Lower lobe of right lung (tissue), 2 donors: ENCODE data around the gene MRGPRF. TPM values are rescaled to one million over a fixed set of nuclear protein-coding genes. Genes with fewer than 3 reads are reported as not detected.

Experiments used
- ATAC-seq, 2 donors: fragments of 200-7000 bp; cut with Tn5 transposase; one replicate each; pipeline ENCODE4 v1.9.1; 2020 to 2022; ENCODE audit warnings: mild to moderate bottlenecking in 2 of 2, moderate library complexity in 2 of 2
- DNase-seq: peaks from one replicate; pipeline ENCODE4 v3.0.0-alpha.2; 2020
- H3K27ac ChIP-seq: fragments of 200-600 bp; one replicate; pipeline ENCODE4 v1.8.0; 2022
- H3K27me3 ChIP-seq: fragments of 200-600 bp; one replicate; pipeline ENCODE4 v1.8.0; 2022; ENCODE audit warnings: low read depth
- H3K36me3 ChIP-seq: fragments of 200-600 bp; one replicate; pipeline ENCODE4 v1.8.0; 2022; ENCODE audit warnings: mild to moderate bottlenecking
- H3K4me1 ChIP-seq: fragments of 200-600 bp; one replicate; pipeline ENCODE4 v1.8.0; 2022
- H3K4me3 ChIP-seq: fragments of 200-600 bp; one replicate; pipeline ENCODE4 v1.8.0; 2022; ENCODE audit warnings: mild to moderate bottlenecking
- H3K9me3 ChIP-seq: fragments of 200-600 bp; one replicate; pipeline ENCODE4 v1.8.0; 2022
- intact Hi-C: fragments of 100-400 bp; cut with DNase I; formaldehyde crosslinking; loops from one replicate; pipeline ENCODE4 v1.11.0; 2022
- total RNA-seq: library from RNA; stranded (reverse); fragmentation: NEBNext Ultra II Directional; extraction: Animal tissue kit (Norgen Biotek cat#: 25700); gene quantifications from one replicate; pipeline ENCODE4 v1.2.1, GENCODE V29; 2021
- TF ChIP-seq, protein P1 (sequence below): fragments of 200-600 bp; IDR thresholded peaks from one replicate; pipeline ENCODE4 v1.8.0; 2022; ENCODE audit warnings: antibody characterized with exemption, mild to moderate bottlenecking
- donor health status: DM: no; HTN: yes; CAD: no; lungs with severe emphysema.

Gene MRGPRF
- total RNA-seq, 1 donor from 2014 or later, result 11.5 TPM

DNA sequence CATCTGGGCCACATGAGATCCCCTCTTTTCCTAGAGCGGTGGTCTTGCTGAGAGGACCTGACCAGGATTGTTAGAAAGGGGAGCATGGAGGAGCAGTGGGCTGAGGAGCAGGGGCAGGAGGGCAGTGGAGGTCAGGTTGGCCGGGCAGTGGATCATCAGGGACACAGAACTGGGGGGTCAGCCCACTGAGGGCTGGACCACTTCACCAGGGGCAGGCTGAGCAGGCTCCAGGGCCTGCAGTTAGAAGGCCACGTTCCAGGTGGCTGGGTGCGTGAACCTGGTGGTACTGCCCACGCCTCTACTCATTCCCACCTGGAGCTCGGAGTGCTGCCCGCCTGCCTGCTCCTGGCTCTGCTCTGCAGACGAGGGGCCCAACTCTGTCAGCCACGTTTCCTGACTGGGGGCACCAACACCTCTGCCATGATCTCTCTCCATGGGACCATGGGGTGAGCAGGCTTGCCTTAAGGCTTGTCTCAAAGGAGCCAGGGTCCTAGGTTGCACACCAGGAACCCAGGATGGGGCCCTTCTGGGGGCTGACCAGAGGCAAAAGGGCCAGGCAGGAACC is 9.7 kb downstream of the MRGPRF start:
- intact Hi-C loops, result no loop called here
- DNase-seq, result no peak
- TF ChIP-seq, protein P1, sequence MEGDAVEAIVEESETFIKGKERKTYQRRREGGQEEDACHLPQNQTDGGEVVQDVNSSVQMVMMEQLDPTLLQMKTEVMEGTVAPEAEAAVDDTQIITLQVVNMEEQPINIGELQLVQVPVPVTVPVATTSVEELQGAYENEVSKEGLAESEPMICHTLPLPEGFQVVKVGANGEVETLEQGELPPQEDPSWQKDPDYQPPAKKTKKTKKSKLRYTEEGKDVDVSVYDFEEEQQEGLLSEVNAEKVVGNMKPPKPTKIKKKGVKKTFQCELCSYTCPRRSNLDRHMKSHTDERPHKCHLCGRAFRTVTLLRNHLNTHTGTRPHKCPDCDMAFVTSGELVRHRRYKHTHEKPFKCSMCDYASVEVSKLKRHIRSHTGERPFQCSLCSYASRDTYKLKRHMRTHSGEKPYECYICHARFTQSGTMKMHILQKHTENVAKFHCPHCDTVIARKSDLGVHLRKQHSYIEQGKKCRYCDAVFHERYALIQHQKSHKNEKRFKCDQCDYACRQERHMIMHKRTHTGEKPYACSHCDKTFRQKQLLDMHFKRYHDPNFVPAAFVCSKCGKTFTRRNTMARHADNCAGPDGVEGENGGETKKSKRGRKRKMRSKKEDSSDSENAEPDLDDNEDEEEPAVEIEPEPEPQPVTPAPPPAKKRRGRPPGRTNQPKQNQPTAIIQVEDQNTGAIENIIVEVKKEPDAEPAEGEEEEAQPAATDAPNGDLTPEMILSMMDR, result no peak
- peaks cover 21% of the 10 kb centered on the region for H3K36me3 ChIP-seq
- peaks cover 11% of the 10 kb centered on the region for H3K27me3 ChIP-seq
- H3K27ac ChIP-seq, result no peak overlapping the region
- H3K4me3 ChIP-seq, result no peak overlapping the region
- peaks cover 17% of the 10 kb centered on the region for H3K4me1 ChIP-seq
- no peak for ATAC-seq
- no peaks in the 10 kb centered on the region for H3K9me3 ChIP-seq

DNA sequence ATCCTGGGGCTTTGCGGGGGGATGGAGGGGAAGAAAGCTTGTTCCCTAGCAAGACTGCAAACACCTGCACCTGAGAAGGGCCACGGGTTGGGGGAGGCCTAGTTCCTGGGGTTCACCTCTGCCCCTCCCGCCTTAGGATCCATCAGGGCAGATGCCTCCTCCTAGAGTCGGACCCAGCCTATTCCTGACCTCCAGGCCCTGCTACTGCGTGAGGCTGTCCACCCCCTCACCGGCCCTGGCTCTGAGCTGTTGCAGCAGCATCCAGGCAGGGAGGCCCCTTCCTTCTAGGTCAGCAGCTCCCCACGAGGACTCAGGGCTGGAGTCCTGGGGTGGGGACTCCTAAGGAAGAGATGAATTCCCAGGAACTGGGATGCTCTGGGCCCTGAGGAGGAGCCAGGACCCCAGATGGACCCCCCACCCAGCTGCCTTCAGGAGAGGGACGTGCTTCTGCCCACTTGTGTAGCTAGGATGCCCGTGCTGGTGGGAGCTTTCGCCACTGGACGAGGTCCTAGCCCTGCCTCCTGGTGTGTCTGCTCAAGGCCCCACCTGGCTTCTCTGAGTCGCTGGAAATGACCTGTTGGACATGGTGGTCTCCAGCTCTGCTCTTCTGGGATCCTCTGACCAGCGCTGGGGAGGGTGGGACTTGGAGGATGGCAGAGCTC is 10.3 kb downstream of the MRGPRF start:
- ATAC-seq (no peak), DNase-seq (peak; percentile 38)
- TF ChIP-seq, protein P1, result no peak
- Histone ChIP-seq H3K27me3 (peaks cover 11% of the 10 kb centered on the region), H3K36me3 (peaks cover 21% of the 10 kb centered on the region), H3K4me3 (no peak overlapping the region), H3K4me1 (peaks cover 17% of the 10 kb centered on the region), H3K9me3 (no peaks in the 10 kb centered on the region), H3K27ac (no peak overlapping the region)
- intact Hi-C loops, result no loop called here

DNA sequence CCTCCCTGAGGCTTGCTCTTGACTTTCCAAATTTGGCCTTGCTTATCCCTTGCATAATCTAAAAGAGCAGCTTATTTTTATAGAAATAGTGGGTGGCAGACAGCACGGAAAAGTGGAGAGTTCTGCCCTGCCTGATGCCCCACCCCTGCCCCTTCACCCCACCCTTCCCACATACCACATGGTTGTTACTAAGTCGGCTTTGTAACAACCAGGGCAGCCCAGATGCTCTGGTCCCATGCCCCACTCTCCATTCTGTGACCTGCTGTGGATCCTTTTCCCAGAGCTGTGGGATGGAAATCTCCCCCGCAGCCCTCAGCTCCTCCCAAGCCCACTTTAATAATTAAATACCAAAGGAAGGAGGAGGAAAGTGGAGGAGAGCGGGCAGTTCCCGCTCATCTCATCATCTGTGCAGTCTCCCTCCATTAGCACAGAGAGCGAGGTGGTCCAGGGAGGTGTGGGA is 10.9 kb downstream of the MRGPRF start:
- no peak overlapping the region for H3K27ac ChIP-seq
- peaks cover 21% of the 10 kb centered on the region for H3K36me3 ChIP-seq
- no peaks in the 10 kb centered on the region for H3K9me3 ChIP-seq
- no peak overlapping the region for H3K4me3 ChIP-seq
- DNase-seq, result peak; percentile 13
- TF ChIP-seq, protein P1, result no peak
- intact Hi-C loops, result no loop called here
- peaks cover 17% of the 10 kb centered on the region for H3K4me1 ChIP-seq
- ATAC-seq, result no peak
- H3K27me3 ChIP-seq, result peaks cover 11% of the 10 kb centered on the region

GRCh38 chr11:69001243-69002081 is 11.6 kb downstream of the MRGPRF start:
- DNase-seq, result peak; percentile 24
- H3K4me3 ChIP-seq, result no peak overlapping the region
- H3K27me3 ChIP-seq, result peaks cover 11% of the 10 kb centered on the region
- H3K27ac ChIP-seq, result peak overlapping the region; percentile 49
- H3K4me1 ChIP-seq, result peaks cover 17% of the 10 kb centered on the region
- intact Hi-C loops, result no loop called here
- ATAC-seq, result no peak
- H3K36me3 ChIP-seq, result peaks cover 21% of the 10 kb centered on the region
- TF ChIP-seq, protein P1, result no peak
- no peaks in the 10 kb centered on the region for H3K9me3 ChIP-seq

DNA sequence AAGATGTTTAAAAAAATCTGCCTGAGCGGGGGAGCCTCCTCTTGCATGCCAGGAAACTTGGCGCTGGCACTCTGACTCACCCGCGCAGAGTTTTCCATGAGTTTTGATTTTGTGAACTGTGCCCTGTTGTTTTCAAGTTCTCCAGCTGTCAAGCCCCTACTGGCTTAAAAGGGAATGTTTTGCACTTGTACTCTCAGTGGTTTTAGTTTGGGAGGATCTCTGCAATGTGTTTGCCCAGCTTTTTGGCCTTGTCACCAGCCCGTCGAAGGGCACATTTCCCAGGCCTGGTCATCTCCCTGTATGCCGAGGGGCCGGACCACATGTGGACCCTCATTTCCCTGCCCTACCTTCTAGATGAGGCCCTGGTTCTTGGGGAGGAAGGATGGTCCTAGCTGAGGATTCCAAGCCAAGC is 12.2 kb downstream of the MRGPRF start:
- H3K36me3 ChIP-seq, result peaks cover 21% of the 10 kb centered on the region
- TF ChIP-seq, protein P1, result peak; percentile 43
- ATAC-seq, result peak in 1 of 2 donors; percentile 33
- no peaks in the 10 kb centered on the region for H3K9me3 ChIP-seq
- H3K27me3 ChIP-seq, result peaks cover 11% of the 10 kb centered on the region
- H3K27ac ChIP-seq, result peak overlapping the region; percentile 49
- peak; percentile 29 for DNase-seq
- H3K4me1 ChIP-seq, result peaks cover 17% of the 10 kb centered on the region
- no peak overlapping the region for H3K4me3 ChIP-seq
- intact Hi-C loops, result no loop called here
